GM21447 (cell line): Measurements from ENCODE around the gene CSPG4.
"Not testable (repeated sequence)": the region's sequence is repeated elsewhere in the genome, so short reads cannot be mapped to it uniquely, and the experiment has no call there.

ENCODE experiments used
- ATAC-seq: cut with Tn5 transposase; IDR thresholded peaks from one replicate; pipeline ENCODE4 v1.9.1; 2021; ENCODE audit not compliant: unreplicated experiment

Gene CSPG4

GRCh38 chr15:75693028-75693427 lies 19.6 kb downstream of the CSPG4 start:
- not testable (repeated sequence) for ATAC-seq

GRCh38 chr15:75692311-75692710 lies 20.3 kb downstream of the CSPG4 start:
- not testable (repeated sequence) for ATAC-seq

DNA sequence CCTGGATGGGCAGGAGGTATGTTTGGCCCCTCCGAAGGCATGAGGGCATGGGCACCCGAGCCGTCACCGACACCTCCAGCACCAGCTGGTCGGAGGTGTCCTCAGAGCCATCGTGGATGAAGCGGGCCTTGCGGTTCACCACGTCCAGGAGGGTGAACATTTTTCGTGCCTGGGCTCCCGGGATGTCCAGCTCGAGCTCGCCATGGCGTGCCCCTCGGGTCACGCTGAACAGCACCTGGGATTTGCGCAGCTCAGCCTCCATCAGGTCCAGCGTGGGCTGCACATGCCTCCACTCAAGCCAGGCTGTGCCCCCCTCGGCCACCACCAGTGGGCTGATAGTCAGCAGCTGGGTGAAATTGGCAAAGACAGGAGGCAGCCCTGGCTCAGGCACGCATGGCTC lies 23.2 kb downstream of the CSPG4 start:
- not testable (repeated sequence) for ATAC-seq

- no peak for ATAC-seq
Measured at GRCh38 chr15:75688831-75689230, 23.8 kb downstream of the CSPG4 start.

- no peak for ATAC-seq
Measured at GRCh38 chr15:75688278-75688557, 24.4 kb downstream of the CSPG4 start.

DNA sequence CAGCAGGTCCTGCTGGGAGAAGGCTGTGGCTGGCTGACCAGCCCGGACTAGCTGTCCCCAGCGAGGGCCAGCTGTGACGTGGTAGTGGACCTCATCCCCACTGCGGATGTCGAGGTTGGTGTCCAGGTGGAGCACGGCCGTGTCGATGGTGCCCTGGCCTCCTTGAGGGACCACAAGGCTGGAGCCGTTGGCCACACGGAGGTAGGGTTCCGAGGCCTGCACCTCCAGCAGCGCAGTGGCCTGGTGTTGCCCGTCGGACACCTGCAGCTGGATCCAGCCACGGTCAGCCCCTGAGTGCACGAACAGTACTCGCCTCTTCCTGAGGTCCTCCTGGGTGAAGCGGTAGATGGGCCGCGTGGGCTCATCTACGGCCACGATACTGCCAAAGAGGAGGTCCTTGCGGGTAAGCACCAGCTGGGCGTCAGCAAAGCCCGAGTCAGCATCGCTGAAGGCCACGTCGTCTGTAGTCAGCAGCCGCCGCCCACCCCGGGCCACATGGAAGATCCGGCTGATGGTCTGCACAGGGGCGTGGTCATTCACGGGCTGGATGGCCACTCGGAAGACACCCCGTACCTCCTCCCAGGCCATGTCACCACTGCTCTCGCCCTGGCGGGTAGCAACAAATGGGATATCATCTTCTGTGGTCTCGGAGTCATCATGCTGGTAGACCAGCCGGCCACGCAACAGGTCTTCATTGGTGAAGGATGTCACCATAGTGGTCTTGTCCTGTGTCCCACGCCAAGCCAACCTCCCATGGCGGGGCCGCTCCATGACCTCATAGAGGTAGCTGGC lies 25.0 kb downstream of the CSPG4 start:
- no peak for ATAC-seq

GRCh38 chr15:75686212-75686642 lies 26.4 kb downstream of the CSPG4 start:
- not testable (repeated sequence) for ATAC-seq

- ATAC-seq, result no peak
Measured at GRCh38 chr15:75685195-75685594, 27.5 kb downstream of the CSPG4 start.

GRCh38 chr15:75684648-75685047 lies 28.0 kb downstream of the CSPG4 start:
- ATAC-seq, result no peak

DNA sequence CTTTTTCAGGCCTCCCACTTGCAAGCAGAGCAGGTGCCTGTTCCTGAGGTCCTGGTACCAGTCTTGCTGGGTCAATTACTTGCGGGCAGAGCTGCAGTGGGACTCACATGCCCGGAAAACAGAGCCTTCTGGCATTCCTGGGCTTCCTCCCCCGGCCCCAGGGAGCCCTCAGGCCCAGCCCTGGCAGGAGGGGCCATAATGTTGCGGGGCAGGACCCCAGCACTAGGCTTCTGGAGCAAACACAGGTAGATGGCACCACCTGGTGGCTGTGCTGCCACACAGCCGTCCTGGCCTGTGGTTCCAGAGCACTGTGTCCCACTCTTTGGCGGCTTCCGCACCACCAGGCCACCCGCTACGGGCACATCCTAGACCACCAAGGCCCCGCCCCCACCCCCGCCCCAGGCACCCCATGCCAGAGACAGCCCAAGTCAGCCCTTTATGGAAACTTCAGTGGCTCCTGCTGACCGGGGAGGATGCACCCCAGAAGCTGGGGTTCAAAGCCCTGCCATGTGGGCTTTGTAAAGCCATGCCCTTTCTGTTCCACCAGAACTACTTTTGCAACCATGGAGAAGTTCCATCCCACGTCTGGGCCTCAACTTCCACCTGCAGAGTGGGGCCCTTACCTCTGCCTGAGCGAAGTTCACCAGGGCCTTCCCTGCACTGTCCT lies 28.9 kb downstream of the CSPG4 start:
- ATAC-seq, result not testable (repeated sequence)

GRCh38 chr15:75682181-75683135 lies 30.2 kb downstream of the CSPG4 start:
- no peak for ATAC-seq

- no peak for ATAC-seq
Measured at GRCh38 chr15:75680007-75680789, 32.5 kb downstream of the CSPG4 start.

- not testable (repeated sequence) for ATAC-seq
Measured at GRCh38 chr15:75678324-75678690, 34.3 kb downstream of the CSPG4 start.

DNA sequence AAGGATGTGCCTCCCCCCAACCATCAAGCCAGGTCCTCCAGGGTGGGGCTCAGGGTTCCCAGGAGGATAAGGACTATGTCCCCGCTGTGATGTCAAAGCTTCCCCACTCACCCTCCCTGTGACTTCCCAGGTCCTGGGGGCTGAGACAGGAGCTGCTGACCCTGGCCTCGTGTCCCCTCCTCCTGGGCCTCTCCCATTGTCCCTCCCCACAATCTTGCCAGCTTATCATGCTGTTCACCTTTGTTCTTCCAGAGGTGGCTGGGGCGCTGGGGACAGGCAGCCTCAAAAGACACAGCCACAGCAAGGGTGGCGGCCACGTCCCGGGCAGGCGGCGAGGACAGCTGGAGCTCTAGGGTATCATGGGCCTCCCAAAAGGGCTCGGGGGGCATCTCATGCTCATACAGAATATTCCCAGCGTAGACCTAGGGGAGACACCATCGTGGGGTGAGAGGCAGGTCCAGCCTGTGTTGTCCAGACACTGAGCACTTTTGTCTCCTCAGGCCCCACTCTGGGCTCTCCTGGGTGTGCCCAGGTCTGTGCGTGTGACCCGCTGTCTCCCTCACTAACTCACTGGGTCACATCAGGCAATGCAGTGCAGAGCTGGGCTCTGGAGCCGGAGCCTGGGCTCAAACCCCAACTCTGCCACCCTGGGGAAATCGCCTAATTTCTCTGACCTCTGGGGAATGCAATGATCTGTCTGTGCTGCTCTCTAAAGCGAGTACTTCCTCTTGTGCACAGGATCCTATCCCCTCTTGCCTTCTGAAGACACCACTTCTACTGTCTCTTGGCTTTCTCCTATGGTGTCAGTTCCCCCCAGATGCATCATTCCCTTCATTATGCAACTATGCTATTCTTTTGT lies 35.0 kb downstream of the CSPG4 start:
- ATAC-seq, result no peak

DNA sequence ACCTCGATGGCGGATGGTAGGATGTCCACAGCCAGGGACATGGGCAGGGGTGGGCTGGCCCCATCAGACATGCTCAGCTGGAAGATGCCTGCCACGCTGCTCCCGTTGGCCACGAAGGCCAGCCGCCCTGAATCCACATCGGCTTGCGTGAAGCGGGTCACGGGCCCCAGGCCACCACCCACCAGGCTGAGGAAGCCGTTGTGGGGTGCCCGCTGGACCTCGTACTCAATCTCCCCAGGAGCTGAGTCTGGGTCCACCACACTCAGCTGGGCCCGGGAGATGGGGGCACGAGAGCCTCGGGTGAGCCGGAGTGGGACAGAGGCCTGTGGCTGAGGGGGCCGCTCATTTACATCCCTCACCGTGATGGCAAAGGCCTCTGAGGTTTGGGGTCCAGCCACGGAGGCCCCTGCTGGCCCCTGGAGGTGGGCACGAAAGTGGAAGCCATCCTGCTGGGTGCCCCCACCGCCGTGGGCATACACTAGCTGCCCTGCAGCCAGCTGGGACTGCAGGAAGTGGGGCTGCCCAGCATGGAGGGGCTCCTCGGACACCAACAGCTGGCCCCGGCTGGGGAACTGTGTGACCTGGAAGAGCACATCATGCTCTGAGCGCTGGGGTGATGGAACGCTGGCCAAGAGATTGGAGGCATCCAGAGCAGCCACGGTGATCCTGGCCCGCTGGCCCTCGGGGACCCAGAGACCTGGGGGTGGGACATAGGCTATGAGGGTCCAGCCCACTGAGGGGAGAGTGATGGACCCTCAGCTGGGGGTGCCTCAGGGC lies 35.8 kb downstream of the CSPG4 start:
- ATAC-seq, result no peak

- no peak for ATAC-seq
Measured at GRCh38 chr15:75675579-75676404, 36.9 kb downstream of the CSPG4 start.

DNA sequence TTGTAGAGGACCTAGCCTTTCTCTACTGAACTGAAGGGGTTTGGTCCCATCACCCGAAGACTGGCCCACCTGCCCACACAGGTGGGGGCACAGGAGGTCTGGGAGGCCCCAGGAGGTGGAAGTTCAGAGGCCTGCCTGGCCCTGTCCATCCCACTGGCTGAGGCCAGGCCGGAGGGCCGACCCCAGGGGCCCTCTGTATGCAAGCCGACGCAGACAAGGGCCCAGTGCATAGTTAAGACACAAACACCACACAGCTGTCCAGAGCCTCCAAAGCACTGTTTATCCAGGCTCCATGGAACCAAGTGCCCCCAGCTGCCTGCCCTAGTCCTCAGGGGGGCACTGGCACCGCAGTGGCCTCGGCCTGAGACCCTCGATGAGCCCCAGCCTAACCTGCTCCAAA lies 38.3 kb downstream of the CSPG4 start:
- ATAC-seq, result no peak
